Stimulated activated CD4-positive, alpha-beta T cell treated with anti-CD3 and anti-CD28 coated beads, Interleukin-4, amount 100 ng/mL, for 4 hours (primary cell): Measurements from ENCODE around the gene ZNF865.

Experiments used
- DNase-seq, 2 experiments: peaks; one replicate each; pipeline ENCODE4 v3.0.0-alpha.2; 2020

ZNF865 gene

GRCh38 chr19:55663846-55664536 is 58.5 kb downstream of the ZNF865 start:
- DNase-seq, result no peak

DNA sequence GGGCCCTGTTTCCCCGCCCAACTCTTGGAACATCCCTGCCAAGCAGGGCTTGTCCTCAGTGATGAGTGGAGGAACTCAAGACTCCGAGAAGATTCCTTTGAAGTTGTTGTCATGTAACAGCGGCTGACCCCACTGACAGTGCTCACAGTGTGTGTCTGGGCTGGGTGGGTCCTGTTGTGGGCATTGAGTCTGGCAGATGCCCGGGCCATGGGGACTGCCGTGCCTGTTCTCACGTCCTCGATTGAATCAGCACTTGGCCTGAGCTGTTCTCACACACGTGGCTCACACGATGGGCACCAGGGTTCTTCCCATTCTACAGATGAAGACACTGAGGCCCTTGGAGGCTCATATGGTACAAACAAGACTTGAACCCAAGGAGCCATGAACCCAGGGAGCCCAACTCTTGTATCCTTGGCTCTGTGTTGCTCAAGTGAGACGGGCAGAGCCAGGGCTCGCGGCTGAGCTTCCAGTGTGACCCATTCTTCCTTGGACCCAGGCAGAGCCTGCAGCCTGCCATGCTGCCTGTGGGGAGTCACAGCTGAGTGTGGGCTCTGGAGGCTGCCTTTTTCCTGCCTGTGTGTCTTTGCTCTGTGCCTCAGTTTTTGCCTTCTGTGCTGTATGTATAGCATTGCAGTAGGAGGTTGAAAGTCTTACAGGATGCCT is 61.0 kb downstream of the ZNF865 start:
- DNase-seq, result no peak
